Keratinocyte (primary cell): ENCODE measurements around the gene PLXNA2.

Experiments
- CTCF ChIP-seq, 3 experiments: IDR thresholded peaks in 1 of 3; conservative IDR thresholded peaks in 1 of 3; optimal IDR thresholded peaks in 1 of 3; 2 replicates in 2 of 3; 3 replicates in 1 of 3; pipeline versions ENCODE3 to v1.5.1; 2011; ENCODE audit warnings: low read length in 3 of 3, mild to moderate bottlenecking in 3 of 3, moderate library complexity in 2 of 3, control low read depth in 1 of 3, inconsistent platforms in 1 of 3; ENCODE audit not compliant: insufficient read depth in 2 of 3; ENCODE audit errors: extremely low read depth in 1 of 3
- EZH2 ChIP-seq: IDR thresholded peaks from one replicate; pipeline ENCODE4 v1.6.1; 2012; ENCODE audit warnings: inconsistent platforms, mild to moderate bottlenecking, low read length, moderate library complexity

- TF ChIP-seq CTCF (optimal IDR thresholded peaks at IDR 0.05 in 1 of 3, IDR thresholded peaks at IDR 0.05 in 1 of 3, conservative IDR thresholded peaks at IDR 0.05 in 1 of 3; ENCODE audit: extremely low read depth in 1 of 3, insufficient read depth in 2 of 3, low read length in 3 of 3) (no peak), EZH2 (no peak)
These were observed 169.8 kb downstream of the PLXNA2 start for GRCh38 chr1:208074353-208074752.
